Neuron (in vitro differentiated cells): ENCODE data around the gene ASAP2.

Experiments used
- H2AFZ ChIP-seq: one replicate; pipeline ENCODE4 v1.6.1; 2013; ENCODE audit warnings: low read depth, mild to moderate bottlenecking, inconsistent platforms, low read length, moderate library complexity
- H3K27me3 ChIP-seq: one replicate; pipeline ENCODE4 v1.6.1; 2013; ENCODE audit warnings: low read length; ENCODE audit not compliant: insufficient read depth
- H3K36me3 ChIP-seq: one replicate; pipeline ENCODE4 v1.6.1; 2013; ENCODE audit warnings: low read length; ENCODE audit not compliant: insufficient read depth
- H3K4me1 ChIP-seq: one replicate; pipeline ENCODE4 v1.6.1; 2013; ENCODE audit warnings: low read length; ENCODE audit not compliant: insufficient read depth
- H3K4me3 ChIP-seq: 2 replicates; pipeline ENCODE4 v1.5.1; 2013; ENCODE audit warnings: mild to moderate bottlenecking, low read length, moderate library complexity
- H3K9me3 ChIP-seq: one replicate; pipeline ENCODE4 v1.6.1; 2013; ENCODE audit warnings: low read length

ASAP2 gene

DNA sequence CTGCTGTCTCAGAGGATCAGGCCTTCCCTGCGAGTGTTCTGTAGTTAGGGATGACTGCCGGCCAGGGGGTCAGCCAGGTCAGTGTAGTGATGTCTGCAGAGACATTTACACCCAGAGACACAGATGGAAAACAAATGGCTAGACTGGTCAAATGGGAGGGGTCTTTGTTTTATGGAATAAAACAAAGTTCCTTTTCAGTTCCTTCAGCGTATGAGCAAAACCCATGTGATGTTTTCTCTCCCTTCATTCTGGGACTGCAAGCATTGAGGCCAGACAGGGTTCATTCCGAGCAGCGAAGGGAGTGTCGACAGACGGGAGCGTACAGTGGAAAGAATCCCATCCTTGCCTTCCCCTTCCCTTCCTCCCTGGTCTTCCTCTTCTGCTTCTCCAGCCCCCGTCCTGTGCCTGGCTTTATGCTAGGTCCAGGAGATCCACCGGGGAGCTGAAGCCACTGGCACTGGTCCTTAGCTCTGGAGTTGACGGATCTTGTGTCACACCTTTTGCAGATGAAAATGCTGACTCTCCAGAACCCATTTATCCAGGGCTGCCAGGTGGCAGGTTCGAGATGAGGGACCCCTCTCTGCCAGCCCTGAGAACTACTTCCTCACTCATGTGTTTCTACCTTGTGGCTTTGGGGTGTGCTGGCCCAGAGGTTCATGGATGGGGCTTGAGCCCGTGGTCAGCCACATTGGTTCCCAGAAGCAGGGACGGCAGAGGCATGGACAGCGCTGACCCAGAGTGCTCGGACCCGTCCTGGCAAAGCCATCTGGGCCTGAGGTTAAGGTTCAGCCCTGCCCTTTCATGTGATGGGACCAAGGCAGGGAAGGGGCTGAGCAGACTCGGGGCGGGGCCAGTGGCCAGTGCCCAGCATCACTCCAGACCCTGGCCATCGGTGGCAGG lies 192.5 kb downstream of the ASAP2 start:
- no peak overlapping the region for H3K4me3 ChIP-seq
- no peaks in the 10 kb centered on the region for H3K4me1 ChIP-seq
- peaks cover 61% of the 10 kb centered on the region for H3K36me3 ChIP-seq
- H3K9me3 ChIP-seq, result no peaks in the 10 kb centered on the region
- H2AFZ ChIP-seq, result no peak overlapping the region
- H3K27me3 ChIP-seq, result no peaks in the 10 kb centered on the region

DNA sequence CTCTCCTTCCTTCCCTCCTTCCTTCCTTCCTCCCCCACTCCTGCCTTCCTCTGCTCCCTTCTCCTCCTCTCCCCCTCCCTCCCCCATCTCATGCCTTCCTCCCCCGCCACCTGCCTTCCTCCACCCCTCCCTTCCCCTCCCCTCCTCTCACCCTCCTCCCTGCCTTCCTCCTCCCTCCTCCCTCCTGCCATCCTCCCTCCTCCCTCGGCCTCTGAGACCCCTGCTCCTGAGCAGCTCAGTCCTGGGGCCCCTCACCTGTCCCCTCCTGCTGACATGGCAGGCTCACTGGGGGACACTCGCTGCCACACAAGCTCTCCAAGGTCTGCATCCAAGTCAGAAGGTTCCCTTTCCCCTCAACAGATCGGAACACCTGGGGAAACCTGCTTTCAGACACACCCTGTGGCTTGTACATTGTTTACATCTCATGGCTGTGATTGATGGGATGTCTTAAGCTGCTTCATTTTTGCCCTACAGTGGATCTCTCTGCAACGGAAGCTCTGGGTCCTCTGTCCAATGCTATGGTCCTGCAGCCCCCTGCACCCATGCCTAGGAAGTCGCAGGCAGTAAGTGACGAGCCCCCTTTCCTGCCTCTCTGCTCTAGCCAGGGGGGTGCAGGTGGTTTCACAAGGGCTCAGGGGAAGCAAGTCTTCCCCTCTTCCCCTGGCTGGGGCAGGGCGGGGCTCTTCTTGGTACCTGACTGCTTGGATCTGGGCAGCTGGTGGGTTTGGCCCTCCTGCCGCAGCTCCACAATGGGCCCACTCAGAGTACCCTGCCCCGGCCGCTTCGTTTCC lies 193.9 kb downstream of the ASAP2 start:
- H3K4me3 ChIP-seq, result no peak overlapping the region
- no peaks in the 10 kb centered on the region for H3K9me3 ChIP-seq
- H2AFZ ChIP-seq, result no peak overlapping the region
- peaks cover 56% of the 10 kb centered on the region for H3K36me3 ChIP-seq
- H3K27me3 ChIP-seq, result no peaks in the 10 kb centered on the region
- H3K4me1 ChIP-seq, result no peaks in the 10 kb centered on the region

DNA sequence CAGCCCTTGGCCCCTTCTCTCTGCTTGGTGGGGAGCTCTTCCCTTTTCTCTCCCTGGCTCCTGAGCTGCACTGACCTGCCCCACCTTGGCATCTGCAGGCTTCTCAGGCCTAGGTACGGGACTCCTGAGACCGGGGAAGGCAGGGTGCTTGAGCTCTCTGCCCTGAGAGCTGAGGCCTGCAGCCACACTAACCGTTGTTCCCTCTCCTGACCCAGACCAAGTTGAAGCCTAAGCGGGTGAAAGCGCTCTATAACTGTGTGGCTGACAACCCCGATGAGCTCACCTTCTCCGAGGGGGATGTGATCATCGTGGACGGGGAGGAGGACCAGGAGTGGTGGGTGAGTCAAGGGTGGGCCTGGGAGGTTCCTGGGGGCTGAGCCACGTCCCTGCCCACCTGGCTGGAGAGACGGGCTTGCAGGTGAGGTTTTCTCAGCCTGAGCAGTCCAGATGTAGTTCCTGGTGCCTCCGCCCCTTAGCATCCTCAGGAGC lies 194.5 kb downstream of the ASAP2 start:
- Histone ChIP-seq H2AFZ (no peak overlapping the region), H3K9me3 (no peaks in the 10 kb centered on the region), H3K36me3 (peaks cover 54% of the 10 kb centered on the region), H3K27me3 (no peaks in the 10 kb centered on the region), H3K4me1 (no peaks in the 10 kb centered on the region), H3K4me3 (no peak overlapping the region)

- no peaks in the 10 kb centered on the region for H3K27me3 ChIP-seq
- no peak overlapping the region for H2AFZ ChIP-seq
- H3K4me1 ChIP-seq, result no peaks in the 10 kb centered on the region
- no peak overlapping the region for H3K4me3 ChIP-seq
- H3K9me3 ChIP-seq, result no peaks in the 10 kb centered on the region
- peaks cover 54% of the 10 kb centered on the region for H3K36me3 ChIP-seq
Measured at GRCh38 chr2:9401646-9402371, 195.2 kb downstream of the ASAP2 start.

- Histone ChIP-seq H3K4me1 (no peaks in the 10 kb centered on the region), H3K9me3 (no peaks in the 10 kb centered on the region), H3K4me3 (no peak overlapping the region), H3K36me3 (peaks cover 64% of the 10 kb centered on the region), H3K27me3 (no peaks in the 10 kb centered on the region), H2AFZ (no peak overlapping the region)
Measured at GRCh38 chr2:9403924-9404323, 197.3 kb downstream of the ASAP2 start.

DNA sequence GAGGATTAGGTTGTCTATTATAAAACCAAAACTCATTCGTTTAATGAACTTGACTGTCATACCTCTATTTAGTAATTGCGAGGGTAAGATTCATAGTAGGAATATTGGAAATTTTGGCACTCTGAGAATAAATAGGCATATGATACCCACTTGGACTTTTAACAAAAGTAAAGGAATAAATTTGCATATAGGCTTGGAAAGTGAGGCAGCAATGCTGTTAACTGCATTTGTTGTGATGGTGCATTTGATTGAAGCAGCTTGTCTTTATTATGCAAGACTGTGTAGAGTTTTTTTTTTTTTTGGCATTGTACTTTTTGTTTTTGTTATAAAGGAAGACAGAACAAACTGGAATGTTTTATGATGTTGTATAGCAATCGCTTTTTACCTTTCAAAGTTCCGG lies 197.8 kb downstream of the ASAP2 start:
- Histone ChIP-seq H3K36me3 (peaks cover 66% of the 10 kb centered on the region), H3K4me1 (no peaks in the 10 kb centered on the region), H3K4me3 (no peak overlapping the region), H3K27me3 (no peaks in the 10 kb centered on the region), H3K9me3 (peaks cover 1% of the 10 kb centered on the region), H2AFZ (no peak overlapping the region)

- Histone ChIP-seq H2AFZ (no peak overlapping the region), H3K4me3 (no peak overlapping the region), H3K9me3 (peaks cover 2% of the 10 kb centered on the region), H3K27me3 (no peaks in the 10 kb centered on the region), H3K4me1 (no peaks in the 10 kb centered on the region), H3K36me3 (peaks cover 66% of the 10 kb centered on the region)
Measured at GRCh38 chr2:9405636-9406035, 199.0 kb downstream of the ASAP2 start.

- H3K4me1 ChIP-seq, result no peaks in the 10 kb centered on the region
- H3K36me3 ChIP-seq, result peaks cover 58% of the 10 kb centered on the region
- no peak overlapping the region for H3K4me3 ChIP-seq
- H3K27me3 ChIP-seq, result no peaks in the 10 kb centered on the region
- H3K9me3 ChIP-seq, result peaks cover 2% of the 10 kb centered on the region
- H2AFZ ChIP-seq, result no peak overlapping the region
Measured at GRCh38 chr2:9406529-9407362, 200.1 kb downstream of the ASAP2 start.

DNA sequence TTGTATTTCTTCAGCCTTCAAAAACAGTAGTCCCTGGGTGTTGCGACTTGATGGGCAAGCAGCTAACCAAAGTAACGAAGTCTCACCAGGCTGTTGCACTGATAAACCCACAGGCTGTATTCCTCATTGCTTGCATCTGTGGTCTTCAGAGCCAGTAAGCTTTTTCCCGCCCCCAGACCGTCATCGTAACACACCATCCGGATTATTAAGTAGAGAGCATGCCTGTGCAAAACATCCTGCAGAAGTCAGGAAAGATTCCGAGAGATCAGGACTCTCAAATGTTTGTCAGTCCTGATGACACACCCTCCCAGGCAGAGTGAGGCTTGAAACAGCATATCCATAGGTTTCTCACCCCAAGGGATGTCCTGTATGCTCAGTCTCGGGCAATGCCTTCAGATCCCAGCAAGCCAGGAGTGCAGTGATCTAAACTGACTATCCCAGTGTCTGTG lies 200.8 kb downstream of the ASAP2 start:
- H3K4me1 ChIP-seq, result no peaks in the 10 kb centered on the region
- H3K9me3 ChIP-seq, result peaks cover 2% of the 10 kb centered on the region
- H3K36me3 ChIP-seq, result peaks cover 57% of the 10 kb centered on the region
- no peaks in the 10 kb centered on the region for H3K27me3 ChIP-seq
- H3K4me3 ChIP-seq, result no peak overlapping the region
- no peak overlapping the region for H2AFZ ChIP-seq

DNA sequence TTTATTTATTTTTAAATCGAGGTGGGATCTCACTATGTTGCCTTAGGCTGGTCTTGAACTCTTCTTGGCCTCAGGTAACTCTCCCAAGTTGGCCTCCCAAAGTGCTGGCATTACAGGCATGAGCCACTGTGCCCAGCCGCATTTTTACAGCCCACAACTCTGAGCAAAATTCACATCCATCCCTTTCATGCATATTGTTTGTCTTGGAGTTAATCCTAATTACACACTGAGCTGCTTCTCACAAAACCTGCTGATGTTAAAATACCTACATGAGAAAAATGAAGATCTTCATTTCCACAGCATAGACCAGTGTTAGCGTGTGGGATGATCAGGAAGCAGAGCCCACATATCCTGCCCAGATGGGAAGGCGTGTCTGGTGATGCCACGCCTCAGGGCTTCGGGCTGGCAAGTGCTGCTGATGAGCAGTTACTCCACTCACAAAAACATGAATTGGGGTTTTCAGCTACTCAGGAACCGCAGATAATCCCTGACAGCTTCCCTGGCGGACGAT lies 202.1 kb downstream of the ASAP2 start:
- no peaks in the 10 kb centered on the region for H3K27me3 ChIP-seq
- peaks cover 44% of the 10 kb centered on the region for H3K36me3 ChIP-seq

GRCh38 chr2:9410108-9410507 lies 203.5 kb downstream of the ASAP2 start:
- Histone ChIP-seq H3K4me3 (no peak overlapping the region), H3K27me3 (no peaks in the 10 kb centered on the region), H2AFZ (no peak overlapping the region), H3K9me3 (peaks cover 2% of the 10 kb centered on the region), H3K4me1 (no peaks in the 10 kb centered on the region), H3K36me3 (peaks cover 39% of the 10 kb centered on the region)

More for the DNA sequence above, 202.1 kb downstream of the ASAP2 start:
- Histone ChIP-seq H2AFZ (no peak overlapping the region), H3K4me3 (no peak overlapping the region), H3K4me1 (no peaks in the 10 kb centered on the region), H3K9me3 (peaks cover 2% of the 10 kb centered on the region)

DNA sequence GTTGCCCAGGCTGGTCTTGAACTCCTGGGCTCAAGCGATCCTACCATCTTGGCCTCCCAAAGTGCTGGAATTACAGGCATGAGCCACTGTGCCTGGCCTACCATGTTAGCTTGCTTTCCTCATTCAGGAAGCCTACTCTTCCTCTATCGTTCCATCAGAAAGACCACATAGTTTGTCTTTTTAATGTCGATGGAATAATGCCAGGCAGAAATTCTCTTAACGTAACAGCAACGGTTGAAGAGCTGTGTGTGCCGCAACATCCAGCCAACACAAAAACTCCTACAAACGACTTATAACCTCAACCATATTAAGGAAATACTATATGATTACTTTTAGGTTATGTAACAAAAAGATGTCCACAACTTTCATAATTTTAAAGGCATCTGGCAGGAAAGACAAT lies 206.2 kb downstream of the ASAP2 start:
- H2AFZ ChIP-seq, result no peak overlapping the region
- H3K9me3 ChIP-seq, result peaks cover 2% of the 10 kb centered on the region
- H3K27me3 ChIP-seq, result no peaks in the 10 kb centered on the region
- H3K4me3 ChIP-seq, result no peak overlapping the region
- H3K4me1 ChIP-seq, result no peaks in the 10 kb centered on the region
- H3K36me3 ChIP-seq, result peaks cover 26% of the 10 kb centered on the region
